Left ventricle myocardium inferior (tissue), 1 donor: ENCODE measurements around the gene TEKT5. TPM values are rescaled to one million over a fixed set of nuclear protein-coding genes. Genes with fewer than 3 reads are reported as not detected.
"Not testable (repeated sequence)": the region's sequence is repeated elsewhere in the genome, so short reads cannot be mapped to it uniquely, and the experiment has no call there.

Source experiments
- DNase-seq: peaks from one replicate; pipeline ENCODE4 v3.0.0-alpha.2; 2020
- H3K27ac ChIP-seq: fragments of 200-600 bp; replicated peaks from 2 replicates; pipeline ENCODE4 v1.8.0; 2021
- H3K27me3 ChIP-seq: fragments of 200-600 bp; 2 replicates; pipeline ENCODE4 v1.8.0; 2021; ENCODE audit warnings: low read depth
- H3K36me3 ChIP-seq: fragments of 200-600 bp; 2 replicates; pipeline ENCODE4 v1.8.0; 2021
- H3K4me1 ChIP-seq: fragments of 200-600 bp; 2 replicates; pipeline ENCODE4 v1.8.0; 2021
- H3K4me3 ChIP-seq: fragments of 200-600 bp; 2 replicates; pipeline ENCODE4 v1.8.0; 2021; ENCODE audit warnings: mild to moderate bottlenecking, moderate library complexity
- H3K9me3 ChIP-seq: fragments of 200-600 bp; replicated peaks from 2 replicates; pipeline ENCODE4 v1.8.0; 2021
- intact Hi-C: fragments of 100-400 bp; cut with micrococcal nuclease; formaldehyde crosslinking; loops from one replicate; pipeline ENCODE4 v1.11.0; 2022
- total RNA-seq: library from RNA; stranded (reverse); fragmentation: NEBNext Ultra II Directional; extraction: Animal tissue kit (Norgen Biotek cat#: 25700); gene quantifications from one replicate; pipeline ENCODE4 v1.2.1, GENCODE V29; 2021
- TF ChIP-seq, protein P1 (sequence below): fragments of 200-600 bp; IDR thresholded peaks from 2 replicates; pipeline ENCODE4 v1.8.0; 2021; ENCODE audit warnings: antibody characterized with exemption, mild to moderate bottlenecking, borderline replicate concordance
- donor health status: DM: no; HTN: yes; CAD: no; lungs with severe emphysema.

Gene TEKT5
- total RNA-seq, 1 donor from 2014 or later, result not detected

DNA sequence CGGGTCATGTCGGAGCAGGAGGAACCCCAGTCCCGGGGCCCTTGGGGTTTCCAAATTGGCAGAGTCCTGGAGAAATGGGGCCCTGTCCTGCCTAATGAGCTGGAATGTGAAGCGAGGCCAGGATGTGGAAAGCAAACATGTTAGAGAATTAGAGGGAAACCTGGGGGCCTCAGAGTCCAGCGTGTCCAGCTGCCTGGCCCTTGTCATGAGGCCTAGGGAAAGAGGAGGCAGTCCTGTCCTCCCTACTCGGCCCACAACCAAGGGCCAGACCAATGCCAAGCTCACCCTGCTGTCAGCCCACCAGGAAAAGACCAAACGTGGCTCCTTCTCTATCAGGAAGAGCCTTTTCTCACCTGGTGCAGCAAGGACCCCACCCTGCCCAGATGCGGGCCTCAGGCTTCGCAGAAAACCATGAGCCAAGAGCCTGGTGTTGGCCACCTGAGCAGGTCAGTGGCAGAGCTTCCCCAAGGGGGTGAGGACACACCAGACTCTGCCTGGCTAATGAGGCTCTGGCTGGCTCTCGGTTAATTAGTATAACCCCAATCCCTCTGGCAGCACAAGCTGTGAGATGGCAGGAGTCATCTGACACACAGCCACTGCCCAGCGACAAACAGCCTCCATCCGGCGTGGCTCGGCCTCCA, 10.1 kb downstream of the TEKT5 start:
- Histone ChIP-seq H3K36me3 (no peaks in the 10 kb centered on the region), H3K27ac (peak overlapping the region; percentile 33), H3K27me3 (no peaks in the 10 kb centered on the region), H3K4me3 (no peak overlapping the region), H3K4me1 (peaks cover 23% of the 10 kb centered on the region), H3K9me3 (no peaks in the 10 kb centered on the region)
- intact Hi-C loops, result no loop called here
- DNase-seq, result no peak
- TF ChIP-seq, protein P1, sequence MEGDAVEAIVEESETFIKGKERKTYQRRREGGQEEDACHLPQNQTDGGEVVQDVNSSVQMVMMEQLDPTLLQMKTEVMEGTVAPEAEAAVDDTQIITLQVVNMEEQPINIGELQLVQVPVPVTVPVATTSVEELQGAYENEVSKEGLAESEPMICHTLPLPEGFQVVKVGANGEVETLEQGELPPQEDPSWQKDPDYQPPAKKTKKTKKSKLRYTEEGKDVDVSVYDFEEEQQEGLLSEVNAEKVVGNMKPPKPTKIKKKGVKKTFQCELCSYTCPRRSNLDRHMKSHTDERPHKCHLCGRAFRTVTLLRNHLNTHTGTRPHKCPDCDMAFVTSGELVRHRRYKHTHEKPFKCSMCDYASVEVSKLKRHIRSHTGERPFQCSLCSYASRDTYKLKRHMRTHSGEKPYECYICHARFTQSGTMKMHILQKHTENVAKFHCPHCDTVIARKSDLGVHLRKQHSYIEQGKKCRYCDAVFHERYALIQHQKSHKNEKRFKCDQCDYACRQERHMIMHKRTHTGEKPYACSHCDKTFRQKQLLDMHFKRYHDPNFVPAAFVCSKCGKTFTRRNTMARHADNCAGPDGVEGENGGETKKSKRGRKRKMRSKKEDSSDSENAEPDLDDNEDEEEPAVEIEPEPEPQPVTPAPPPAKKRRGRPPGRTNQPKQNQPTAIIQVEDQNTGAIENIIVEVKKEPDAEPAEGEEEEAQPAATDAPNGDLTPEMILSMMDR, result no peak

DNA sequence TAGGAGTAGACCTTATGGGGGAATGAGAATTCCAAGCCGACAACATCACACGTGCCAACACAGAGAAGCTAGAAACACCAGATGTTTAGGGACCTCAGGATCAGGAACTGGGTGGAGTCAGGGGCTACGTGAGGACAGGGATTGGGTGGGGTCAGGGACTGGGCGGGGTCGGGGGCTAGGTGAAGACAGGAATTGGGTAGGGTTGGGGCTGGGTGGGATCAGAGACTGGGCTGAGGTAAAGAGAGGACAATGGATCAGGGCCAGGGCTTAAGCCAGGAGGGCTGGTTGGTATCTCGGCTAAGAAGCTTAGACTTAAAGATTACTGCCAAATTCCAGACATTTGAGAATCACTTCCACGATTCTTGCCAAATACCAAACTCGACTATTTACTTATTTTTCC, 11.6 kb downstream of the TEKT5 start:
- no peaks in the 10 kb centered on the region for H3K9me3 ChIP-seq
- DNase-seq, result no peak
- TF ChIP-seq, protein P1, result no peak
- intact Hi-C loops, result no loop called here
- no peaks in the 10 kb centered on the region for H3K27me3 ChIP-seq
- peak overlapping the region; percentile 27 for H3K27ac ChIP-seq
- H3K4me1 ChIP-seq, result peaks cover 23% of the 10 kb centered on the region
- no peak overlapping the region for H3K4me3 ChIP-seq
- H3K36me3 ChIP-seq, result no peaks in the 10 kb centered on the region

DNA sequence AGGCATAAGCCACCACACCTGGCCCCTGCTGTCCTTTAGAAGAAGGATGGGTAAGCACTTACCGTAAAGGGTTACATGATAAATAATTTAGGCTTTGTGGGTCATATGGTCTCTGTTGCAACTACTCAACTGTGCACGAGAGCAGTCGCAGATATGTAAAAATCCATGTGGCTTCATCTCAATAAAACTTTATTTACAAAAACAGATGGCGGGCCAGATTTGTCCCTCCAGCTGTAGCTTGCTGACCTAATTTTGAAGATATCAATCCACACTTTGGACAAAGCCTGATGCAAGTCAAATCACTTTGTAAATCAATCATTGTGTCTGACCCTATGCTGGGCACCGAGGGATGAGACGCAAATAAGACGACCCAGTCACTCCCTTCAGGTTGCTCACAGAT, 12.1 kb downstream of the TEKT5 start:
- intact Hi-C loops, result no loop called here
- TF ChIP-seq, protein P1, result no peak
- Histone ChIP-seq H3K4me3 (no peak overlapping the region), H3K9me3 (no peaks in the 10 kb centered on the region), H3K27ac (no peak overlapping the region), H3K27me3 (no peaks in the 10 kb centered on the region), H3K36me3 (no peaks in the 10 kb centered on the region), H3K4me1 (peaks cover 23% of the 10 kb centered on the region)
- DNase-seq, result no peak

DNA sequence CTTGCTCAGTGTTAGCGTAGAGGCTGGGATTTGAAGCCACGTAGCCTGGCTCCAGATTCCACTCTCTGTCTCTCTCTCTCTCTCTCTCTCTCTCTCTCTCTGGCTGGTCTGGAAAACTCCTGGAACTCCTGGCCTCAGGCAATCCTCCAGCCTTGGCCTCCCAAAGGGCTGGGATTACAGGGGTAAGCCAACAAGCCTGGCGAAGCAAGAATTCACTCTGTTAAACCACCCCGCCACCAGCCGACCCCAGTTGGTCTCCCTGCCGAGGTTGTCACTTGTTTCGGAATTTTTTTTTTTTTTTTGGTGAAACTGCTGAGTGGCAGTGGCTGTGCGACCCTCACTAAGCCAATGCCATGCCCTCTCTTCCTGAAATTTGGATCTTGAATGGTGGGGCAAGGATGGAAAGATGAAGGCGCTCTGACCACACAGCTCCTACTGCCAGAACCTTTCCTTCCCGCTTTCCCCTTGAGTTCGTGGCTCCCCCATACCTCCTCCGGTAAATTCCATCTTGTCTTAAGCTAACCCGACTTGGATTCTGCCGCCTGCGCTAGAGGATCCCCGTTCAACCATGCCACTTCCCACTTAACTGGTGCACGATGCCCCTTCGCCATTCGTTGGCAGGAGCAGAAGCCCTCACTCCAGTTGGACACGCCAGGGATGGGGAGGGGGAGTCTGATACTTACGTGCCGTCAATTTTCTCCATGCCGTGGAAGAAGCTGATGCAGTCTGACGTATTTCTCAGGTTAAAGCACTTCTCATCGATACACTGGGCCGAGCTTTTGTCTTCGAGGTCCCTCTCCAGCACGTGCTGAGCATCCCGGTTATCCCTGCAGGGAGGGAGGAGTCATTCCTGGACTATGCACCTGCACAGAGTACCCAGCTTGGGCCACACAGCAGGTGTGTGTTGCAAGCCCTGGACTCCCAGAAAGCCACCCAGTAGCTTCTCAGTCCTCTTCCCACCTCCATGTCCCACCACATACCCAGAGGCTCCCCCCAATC, 13.1 kb downstream of the TEKT5 start:
- DNase-seq, result no peak
- H3K4me3 ChIP-seq, result no peak overlapping the region
- H3K27ac ChIP-seq, result no peak overlapping the region
- no peaks in the 10 kb centered on the region for H3K9me3 ChIP-seq
- intact Hi-C loops, result no loop called here
- H3K27me3 ChIP-seq, result no peaks in the 10 kb centered on the region
- TF ChIP-seq, protein P1, result no peak
- H3K4me1 ChIP-seq, result peaks cover 23% of the 10 kb centered on the region
- no peaks in the 10 kb centered on the region for H3K36me3 ChIP-seq

DNA sequence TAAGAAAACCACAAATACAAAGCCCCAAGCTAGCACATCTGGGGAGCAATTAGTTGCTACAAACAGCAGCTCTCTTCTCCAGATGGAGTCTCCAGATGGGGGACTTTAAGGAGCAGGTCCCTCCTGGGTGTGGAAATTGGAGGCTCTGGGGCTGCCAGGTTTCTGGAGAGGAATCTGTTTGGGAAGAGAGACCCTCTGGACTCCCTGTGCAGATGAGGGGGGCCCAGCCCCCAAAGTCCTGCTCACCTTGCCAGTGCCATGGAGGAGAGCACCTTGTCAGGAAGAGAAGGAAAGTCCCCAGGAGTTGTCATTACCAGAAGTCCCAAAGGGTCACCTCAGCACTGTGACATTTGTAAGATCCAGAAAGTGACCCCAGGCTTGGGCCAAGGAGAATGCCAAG, 14.8 kb downstream of the TEKT5 start:
- H3K27ac ChIP-seq, result no peak overlapping the region
- no peaks in the 10 kb centered on the region for H3K27me3 ChIP-seq
- H3K36me3 ChIP-seq, result no peaks in the 10 kb centered on the region
- H3K4me3 ChIP-seq, result no peak overlapping the region
- intact Hi-C loops, result no loop called here
- H3K4me1 ChIP-seq, result peaks cover 23% of the 10 kb centered on the region
- TF ChIP-seq, protein P1, result no peak
- no peak for DNase-seq
- H3K9me3 ChIP-seq, result no peaks in the 10 kb centered on the region

DNA sequence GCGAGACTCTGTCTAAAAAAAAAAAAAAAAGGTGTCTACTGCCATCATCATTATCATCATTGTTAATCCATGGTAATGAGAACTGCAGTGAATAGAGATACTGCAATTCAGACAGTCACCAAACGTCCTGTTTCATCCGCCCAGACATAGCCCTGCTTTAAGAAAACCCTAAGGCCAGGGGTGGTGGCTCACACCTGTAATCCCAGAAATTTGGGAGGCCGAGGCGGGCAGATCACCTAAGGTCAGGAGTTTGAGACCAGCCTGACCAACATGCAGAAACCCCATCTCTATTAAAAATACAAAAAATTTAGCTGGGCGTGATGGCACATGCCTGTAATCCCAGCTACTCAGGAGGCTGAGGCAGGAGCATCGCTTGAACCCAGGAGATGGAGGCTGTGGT, 15.3 kb downstream of the TEKT5 start:
- H3K36me3 ChIP-seq, intact Hi-C loops, DNase-seq, H3K27ac ChIP-seq, H3K27me3 ChIP-seq, H3K9me3 ChIP-seq, H3K4me3 ChIP-seq: not testable (repeated sequence)
- peaks cover 19% of the 10 kb centered on the region for H3K4me1 ChIP-seq
